22Rv1 (cell line): ENCODE results near the gene UFSP1.

Experiments
- ZFX ChIP-seq: fragments of 450-650 bp; IDR thresholded peaks from 2 replicates; pipeline ENCODE4 v1.6.1; 2017; ENCODE audit warnings: antibody characterized with exemption, borderline replicate concordance
- TF ChIP-seq, protein P1 (sequence below): fragments of 450-650 bp; IDR thresholded peaks from 2 replicates; pipeline ENCODE4 v1.5.1; 2017; ENCODE audit warnings: mild to moderate bottlenecking

DNA sequence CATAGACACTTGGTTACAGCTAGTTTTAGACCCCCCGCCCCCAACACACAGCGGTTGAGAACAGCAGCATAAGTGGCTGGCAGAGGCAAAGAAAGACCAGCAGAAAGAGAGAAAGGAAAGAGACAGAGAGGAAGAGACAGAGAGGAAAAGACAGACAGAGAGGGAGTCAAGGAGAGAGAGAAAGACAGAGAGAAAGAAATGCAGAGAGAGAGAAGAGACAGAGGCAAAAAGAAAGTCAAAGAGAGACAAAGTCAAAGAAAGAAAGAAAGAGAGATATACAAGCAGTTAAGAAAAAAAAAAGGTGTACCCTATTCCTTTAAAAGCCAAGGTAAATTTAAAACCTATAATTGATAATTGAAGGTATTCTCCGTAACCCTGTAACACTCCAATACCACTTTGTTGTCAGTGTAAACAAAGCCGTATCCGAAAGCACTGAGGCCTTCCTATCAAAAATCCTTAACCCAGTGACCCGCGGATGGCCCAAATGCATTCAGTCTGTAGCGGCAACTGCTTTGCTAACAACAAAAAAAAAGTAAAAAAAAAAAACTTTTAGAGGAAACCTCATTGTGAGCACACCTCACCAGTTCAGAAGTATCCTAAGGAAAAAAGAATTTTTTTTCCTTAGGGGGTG lies 48.9 kb downstream of the UFSP1 start:
- TF ChIP-seq, protein P1, sequence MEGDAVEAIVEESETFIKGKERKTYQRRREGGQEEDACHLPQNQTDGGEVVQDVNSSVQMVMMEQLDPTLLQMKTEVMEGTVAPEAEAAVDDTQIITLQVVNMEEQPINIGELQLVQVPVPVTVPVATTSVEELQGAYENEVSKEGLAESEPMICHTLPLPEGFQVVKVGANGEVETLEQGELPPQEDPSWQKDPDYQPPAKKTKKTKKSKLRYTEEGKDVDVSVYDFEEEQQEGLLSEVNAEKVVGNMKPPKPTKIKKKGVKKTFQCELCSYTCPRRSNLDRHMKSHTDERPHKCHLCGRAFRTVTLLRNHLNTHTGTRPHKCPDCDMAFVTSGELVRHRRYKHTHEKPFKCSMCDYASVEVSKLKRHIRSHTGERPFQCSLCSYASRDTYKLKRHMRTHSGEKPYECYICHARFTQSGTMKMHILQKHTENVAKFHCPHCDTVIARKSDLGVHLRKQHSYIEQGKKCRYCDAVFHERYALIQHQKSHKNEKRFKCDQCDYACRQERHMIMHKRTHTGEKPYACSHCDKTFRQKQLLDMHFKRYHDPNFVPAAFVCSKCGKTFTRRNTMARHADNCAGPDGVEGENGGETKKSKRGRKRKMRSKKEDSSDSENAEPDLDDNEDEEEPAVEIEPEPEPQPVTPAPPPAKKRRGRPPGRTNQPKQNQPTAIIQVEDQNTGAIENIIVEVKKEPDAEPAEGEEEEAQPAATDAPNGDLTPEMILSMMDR, result no peak
- TF ChIP-seq ZFX, result no peak
